ENCODE measurements around the gene STRN.

STRN gene

DNA sequence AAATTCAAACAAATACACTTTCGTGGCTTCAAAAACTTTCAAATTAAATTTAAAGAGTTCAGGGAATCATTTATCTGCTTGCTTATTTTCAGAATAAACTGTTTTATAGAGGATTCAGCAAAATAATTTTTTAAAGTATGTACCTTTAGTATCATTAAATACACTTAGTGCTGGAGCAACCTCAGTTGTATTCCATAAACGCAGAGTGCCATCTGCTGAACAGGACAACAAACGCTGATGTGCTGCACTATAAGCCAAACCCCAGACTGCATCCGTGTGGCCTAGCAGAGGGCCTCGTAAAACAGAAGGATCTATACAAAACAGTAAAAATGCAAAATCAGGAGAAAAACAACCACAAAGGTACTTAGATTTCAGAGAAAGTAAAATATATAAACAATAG, 108.6 kb downstream of the STRN start:
- DNase-seq (ENCODE audit: insufficient read length, low spot score), result no peak
- no peak for FAIRE-seq
- TF ChIP-seq, protein P1, sequence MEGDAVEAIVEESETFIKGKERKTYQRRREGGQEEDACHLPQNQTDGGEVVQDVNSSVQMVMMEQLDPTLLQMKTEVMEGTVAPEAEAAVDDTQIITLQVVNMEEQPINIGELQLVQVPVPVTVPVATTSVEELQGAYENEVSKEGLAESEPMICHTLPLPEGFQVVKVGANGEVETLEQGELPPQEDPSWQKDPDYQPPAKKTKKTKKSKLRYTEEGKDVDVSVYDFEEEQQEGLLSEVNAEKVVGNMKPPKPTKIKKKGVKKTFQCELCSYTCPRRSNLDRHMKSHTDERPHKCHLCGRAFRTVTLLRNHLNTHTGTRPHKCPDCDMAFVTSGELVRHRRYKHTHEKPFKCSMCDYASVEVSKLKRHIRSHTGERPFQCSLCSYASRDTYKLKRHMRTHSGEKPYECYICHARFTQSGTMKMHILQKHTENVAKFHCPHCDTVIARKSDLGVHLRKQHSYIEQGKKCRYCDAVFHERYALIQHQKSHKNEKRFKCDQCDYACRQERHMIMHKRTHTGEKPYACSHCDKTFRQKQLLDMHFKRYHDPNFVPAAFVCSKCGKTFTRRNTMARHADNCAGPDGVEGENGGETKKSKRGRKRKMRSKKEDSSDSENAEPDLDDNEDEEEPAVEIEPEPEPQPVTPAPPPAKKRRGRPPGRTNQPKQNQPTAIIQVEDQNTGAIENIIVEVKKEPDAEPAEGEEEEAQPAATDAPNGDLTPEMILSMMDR (IDR thresholded peaks at IDR 0.05; ENCODE audit: insufficient read depth, missing control alignments), result no peak

DNA sequence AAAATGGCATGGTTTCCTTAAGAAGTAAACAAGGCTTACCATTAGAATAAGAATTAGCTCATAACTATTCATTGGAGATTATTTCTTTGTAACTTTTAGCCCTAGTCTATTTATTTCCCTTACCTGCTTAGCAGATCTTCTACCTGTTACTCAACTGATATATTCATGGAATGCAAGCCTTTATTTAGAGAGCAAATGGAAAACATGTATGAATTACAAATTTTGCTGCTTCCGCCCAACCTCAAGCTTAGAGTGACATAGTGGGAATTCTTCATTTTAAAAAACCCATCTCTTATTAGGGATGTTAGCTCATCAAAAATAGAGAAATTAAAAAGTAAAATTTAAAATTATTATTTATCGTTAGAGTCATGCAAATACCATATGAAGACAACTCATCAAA, 110.9 kb downstream of the STRN start:
- TF ChIP-seq, protein P1 (IDR thresholded peaks at IDR 0.05; ENCODE audit: insufficient read depth, missing control alignments), result no peak
- FAIRE-seq, result no peak
- no peak for DNase-seq (ENCODE audit: insufficient read length, low spot score)

DNA sequence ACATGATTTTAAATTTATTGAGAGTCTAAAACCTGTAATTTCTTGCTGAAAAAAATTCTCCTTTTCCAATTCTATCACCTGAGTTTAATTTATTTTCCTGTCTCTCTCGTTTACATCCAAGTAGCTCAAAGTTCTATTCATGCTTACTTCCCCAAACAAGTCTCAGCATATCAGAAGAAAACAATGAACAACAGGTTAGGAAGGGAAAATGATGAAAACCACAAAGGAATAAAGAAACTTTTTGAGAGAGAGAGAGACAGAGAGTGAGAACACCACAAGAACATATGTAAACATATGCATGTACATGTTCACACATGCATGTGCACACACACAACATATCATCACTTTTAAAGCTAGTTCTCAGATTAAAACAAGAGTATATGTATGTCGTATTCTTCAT, 112.1 kb downstream of the STRN start:
- FAIRE-seq, result no peak
- TF ChIP-seq, protein P1 (IDR thresholded peaks at IDR 0.05; ENCODE audit: insufficient read depth, missing control alignments), result no peak
- no peak for DNase-seq (ENCODE audit: insufficient read length, low spot score)

DNA sequence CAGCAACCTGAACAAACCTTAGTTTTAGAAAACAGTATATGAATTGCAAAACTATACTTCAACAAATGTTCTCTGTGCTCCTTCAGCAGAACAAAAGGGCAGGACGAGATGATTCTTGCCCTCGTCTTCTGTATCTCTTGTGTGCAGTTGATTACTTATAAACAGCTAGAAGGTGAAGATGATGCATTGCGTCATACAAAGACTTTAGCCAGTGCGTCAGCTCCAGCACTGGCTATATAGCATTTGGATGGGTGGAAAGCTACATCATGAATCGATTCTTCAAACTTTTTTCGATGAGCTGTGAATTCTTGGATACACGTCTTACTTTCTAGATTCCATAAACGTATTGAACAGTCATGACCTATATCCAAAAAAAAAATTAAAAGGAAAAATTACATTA, 117.1 kb downstream of the STRN start:
- DNase-seq (ENCODE audit: insufficient read length, low spot score), result no peak
- FAIRE-seq, result no peak

DNA sequence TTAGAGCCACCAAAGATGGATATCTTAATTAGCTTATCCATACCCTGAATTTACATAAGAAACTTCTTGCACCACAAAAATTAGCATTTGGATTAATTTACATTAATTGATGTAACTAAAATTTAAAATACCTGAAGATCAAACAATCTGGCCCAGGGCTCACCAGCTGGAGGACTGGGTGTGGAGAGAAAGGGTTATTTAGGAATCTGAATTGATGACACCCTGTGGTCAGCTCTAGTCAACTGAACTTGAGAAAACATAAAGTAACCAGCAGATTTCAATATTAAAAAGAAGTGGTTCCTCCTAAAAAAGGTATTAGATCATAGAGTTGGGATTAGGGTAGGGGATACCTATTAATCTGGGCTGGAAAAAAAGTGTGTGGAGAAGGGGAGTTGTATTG, 122.5 kb downstream of the STRN start:
- DNase-seq (ENCODE audit: insufficient read length, low spot score) (no peak), FAIRE-seq (no peak)
- TF ChIP-seq, protein P1 (IDR thresholded peaks at IDR 0.05; ENCODE audit: insufficient read depth, missing control alignments), result no peak

More for the DNA sequence above, 117.1 kb downstream of the STRN start:
- TF ChIP-seq, protein P1 (IDR thresholded peaks at IDR 0.05; ENCODE audit: insufficient read depth, missing control alignments), result no peak

DNA sequence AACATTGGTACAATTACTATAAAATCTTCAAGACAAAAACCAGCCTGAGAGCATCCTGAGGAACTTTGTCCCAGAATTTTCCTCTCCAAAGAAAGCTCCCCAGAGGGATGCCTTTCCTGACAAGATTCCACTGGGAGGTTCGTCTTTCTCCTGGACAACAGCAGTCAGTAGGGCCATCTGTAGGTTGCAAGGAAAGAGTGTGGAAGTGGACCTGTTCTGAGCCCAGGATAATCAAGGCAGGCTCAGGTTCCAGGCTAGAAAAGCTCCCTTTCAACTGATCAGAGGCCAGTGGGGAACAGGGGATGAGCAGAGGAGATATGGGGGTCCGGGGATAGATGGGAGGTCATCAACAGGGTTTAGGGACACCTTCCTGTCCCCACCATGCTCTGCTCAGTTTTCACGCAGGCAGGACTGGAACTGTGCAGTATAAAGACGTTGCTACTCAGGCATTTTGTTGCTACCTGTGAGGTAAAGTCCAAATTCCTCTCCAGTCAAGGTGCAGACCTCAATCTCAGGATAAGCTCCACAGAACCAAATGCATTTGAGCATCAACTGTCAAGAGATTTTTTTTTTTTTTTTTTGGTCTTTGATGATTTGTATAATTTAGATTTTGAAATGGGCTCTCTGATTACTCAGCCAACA, 126.2 kb downstream of the STRN start:
- FAIRE-seq (no peak), DNase-seq (ENCODE audit: insufficient read length, low spot score) (no peak)
- TF ChIP-seq, protein P1 (IDR thresholded peaks at IDR 0.05; ENCODE audit: insufficient read depth, missing control alignments), result no peak

DNA sequence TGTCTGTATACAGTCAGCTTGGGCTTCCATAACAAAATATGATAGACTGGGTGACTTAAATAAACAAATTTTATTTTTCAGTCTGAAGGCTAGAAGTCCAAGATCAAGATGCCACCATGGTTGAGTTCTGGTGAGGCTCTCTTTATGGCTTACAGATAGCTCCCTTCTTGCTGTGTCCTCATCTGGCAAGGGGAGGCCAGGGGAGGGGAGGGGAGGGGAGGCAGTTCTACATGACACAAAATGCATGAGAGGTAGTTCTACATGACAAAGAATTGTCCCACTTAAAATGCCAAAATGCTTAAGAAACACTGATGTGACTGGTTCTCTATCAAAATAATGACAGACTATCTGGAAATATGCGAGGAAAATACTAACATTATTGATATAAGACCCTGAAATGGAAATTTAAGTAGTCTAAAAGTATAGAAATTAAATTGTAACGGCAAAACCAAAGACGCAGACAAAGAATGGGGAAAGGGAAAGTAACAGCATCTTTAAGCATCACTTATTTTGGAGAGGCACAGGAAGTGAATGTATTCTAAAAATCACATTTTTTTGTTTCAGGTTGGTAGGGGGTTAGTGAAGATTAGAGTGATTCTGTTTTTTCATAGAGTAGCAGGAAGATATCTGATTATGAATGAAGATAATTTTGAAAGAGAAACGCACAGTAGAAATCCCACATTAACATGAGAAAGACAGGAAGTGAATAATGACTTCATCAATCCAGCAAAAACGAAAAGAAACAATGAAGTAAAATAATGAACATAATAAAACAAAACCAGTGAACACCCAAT, 131.4 kb downstream of the STRN start:
- FAIRE-seq, result no peak
- DNase-seq (ENCODE audit: insufficient read length, low spot score), result no peak
- TF ChIP-seq, protein P1 (IDR thresholded peaks at IDR 0.05; ENCODE audit: insufficient read depth, missing control alignments), result no peak
